GM12892 (cell line): Measurements from ENCODE around the gene KIAA0513.

ENCODE experiments used
- POLR2A ChIP-seq: IDR thresholded peaks from 2 replicates; pipeline ENCODE4 v1.6.1; 2011; ENCODE audit warnings: low read depth, low read length, control low read depth
- POLR2AphosphoS5 ChIP-seq: IDR thresholded peaks from 2 replicates; pipeline ENCODE4 v1.6.1; 2011; ENCODE audit warnings: low read depth, low read length, control low read depth

GRCh38 chr16:85029408-85029784, 1.8 kb downstream of the KIAA0513 start:
- no peak for TF ChIP-seq POLR2AphosphoS5
- no peak for TF ChIP-seq POLR2A
